SH-SY5Y (cell line): ENCODE results near the gene ANKRD60.

Experiments
- GATA2 ChIP-seq: IDR thresholded peaks from 2 replicates; pipeline ENCODE4 v1.6.1; 2011; ENCODE audit warnings: mild to moderate bottlenecking, low read depth, low read length
- GATA3 ChIP-seq: IDR thresholded peaks from 2 replicates; pipeline ENCODE4 v1.6.1; 2011; ENCODE audit warnings: low read depth, mild to moderate bottlenecking, low read length, moderate library complexity

The ANKRD60 gene

DNA sequence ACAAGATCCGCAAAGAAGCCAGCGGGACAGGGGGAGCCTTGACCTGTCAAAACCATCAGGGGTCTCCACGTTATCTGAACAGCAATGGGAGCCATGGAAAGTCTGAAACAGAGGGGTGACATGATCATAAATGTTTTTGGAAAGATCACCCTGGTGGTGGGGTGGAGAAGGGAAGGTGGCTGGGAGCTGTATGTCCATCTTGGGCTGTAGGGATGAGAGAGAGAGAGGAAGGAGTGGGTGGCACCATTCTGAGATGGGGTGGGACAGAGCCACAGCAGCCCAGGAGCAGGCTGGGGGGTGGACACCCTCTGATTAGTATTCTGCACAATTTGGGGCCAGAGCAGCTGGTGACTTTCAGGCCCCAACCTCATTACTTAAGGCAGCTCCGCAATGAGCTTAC lies 30.1 kb downstream of the ANKRD60 start:
- no peak for TF ChIP-seq GATA2
- TF ChIP-seq GATA3: no peak

DNA sequence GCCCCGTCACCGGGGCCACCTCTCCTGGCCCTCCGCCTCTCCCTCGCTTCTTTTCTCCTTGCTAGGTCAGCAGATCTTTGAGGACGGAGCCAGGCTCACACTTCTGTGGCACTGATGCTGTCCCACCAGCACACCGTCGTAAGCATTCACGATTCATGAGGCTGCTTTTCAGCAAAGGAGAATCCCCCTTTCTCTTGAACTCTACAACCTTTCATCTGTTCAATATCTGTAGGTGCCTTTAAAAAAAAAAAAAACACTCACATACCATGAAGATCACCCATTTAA lies 31.3 kb downstream of the ANKRD60 start:
- no peak for TF ChIP-seq GATA2
- no peak for TF ChIP-seq GATA3

DNA sequence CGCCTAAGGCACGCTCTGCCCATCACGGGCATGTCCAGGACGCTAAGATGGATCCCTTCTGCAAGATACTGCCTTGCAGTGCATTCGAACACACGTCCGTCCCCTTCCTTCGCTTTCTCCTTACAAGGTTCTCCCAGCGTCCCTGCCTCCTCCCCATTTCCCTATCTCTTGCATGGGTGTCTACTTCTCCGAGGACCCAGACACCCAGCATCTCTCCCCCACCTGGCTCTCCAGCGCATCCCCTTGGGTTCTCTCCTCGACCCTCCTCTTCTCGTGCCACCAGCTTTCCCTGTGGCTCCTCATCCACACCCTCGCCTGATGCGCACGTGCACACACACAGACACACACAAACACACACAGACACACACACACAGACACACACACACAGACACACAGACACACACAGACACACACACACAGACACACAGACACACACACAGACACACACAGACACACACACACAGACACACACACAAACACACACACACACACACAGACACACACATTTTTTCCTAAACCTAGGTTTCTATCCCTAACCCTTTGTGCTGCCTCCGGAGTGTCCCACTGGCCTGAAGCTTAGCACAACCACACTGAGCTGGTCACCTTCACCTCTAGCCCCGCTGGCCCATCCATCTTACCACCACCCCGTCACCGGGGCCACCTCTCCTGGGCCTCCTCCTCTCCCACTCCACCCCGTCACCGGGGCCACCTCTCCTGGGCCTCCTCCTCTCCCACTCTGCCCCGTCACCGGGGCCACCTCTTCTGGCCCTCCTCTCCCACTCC lies 31.9 kb downstream of the ANKRD60 start:
- TF ChIP-seq GATA2 (no peak), GATA3 (no peak)

DNA sequence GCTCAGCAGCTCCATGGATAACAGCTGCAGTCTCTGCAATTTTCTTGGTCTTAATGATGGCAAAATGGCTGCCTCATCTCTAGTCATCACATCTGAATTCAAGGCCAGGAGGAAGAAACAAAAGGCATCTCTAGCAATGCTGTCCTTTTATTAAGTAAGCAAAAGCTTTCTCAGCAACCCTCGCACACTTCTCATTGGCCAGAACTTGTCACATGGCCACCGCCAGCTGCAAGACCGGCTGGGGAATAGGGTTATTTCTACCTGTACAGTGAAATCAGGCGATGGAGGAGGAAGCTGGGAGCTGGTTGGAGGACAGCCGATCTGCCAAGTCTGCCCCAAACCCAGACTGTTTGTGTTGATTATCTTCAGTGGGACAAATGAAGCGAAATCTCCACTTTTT lies 33.4 kb downstream of the ANKRD60 start:
- no peak for TF ChIP-seq GATA2
- TF ChIP-seq GATA3: no peak

DNA sequence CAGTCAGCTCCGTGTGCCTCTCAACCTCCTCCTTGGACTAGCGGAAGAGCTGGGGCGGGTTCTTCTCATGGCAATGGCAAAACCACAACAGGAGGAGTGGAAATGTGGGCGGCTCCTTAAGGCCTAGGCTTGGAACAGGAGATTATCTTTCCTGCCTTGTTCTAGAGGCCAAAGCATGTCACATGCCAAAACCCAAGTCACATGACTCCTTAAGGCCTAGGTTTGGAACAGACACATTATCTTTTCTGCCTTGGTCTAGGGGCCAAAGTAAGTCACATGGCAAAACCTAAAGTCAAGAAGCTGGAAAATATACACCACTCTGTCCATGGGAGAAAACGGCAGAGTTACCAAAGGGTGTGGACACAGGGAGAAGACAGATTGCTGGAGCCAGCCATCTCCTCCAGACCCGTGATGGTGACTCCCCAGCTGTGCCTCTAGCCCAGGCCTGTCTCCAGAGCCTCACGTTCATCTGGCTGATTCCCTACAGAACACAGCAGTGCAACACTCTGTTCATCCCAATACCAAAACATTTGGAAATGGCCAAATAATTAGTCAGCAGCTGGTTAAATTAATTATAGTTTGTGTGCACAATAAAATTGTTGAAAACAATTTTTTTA lies 34.2 kb downstream of the ANKRD60 start:
- TF ChIP-seq GATA2: no peak
- no peak for TF ChIP-seq GATA3

DNA sequence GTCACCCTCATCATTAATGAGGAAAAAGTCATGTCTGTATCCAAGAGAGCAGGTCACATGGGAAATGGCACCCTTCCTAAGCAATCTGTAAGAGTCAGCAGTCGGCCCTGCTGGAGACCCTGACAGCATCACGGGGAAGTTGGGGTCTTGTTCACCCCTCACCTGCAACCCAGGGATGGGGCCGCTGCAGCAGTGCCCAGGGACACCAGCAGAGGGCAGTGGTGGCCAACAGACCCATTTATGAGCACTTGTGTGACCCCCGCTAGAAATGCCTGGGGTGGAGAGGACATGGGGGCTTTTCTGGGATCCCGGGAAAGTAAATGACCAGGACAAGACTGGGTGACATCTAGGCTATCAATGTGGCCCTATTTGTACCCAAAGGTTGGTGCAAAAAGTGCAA lies 35.9 kb downstream of the ANKRD60 start:
- TF ChIP-seq GATA2 (no peak), GATA3 (no peak)

DNA sequence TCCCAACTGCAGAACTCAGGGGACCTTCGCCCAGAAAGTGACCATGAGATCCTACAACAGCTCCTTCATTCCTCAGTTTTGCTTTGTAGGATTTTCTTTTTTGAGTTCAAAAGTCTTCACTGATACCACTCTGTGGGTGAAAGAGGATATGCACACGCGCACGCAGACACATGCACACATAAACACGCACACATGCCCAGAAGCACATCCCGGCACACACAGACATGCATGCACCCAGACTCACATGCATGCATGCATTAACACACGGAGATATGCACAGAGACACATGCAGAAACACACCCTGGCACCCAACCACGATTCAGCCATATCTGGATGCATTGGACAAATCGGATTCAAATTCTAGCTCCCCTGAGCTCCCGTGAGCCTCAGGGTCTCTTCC lies 36.4 kb downstream of the ANKRD60 start:
- TF ChIP-seq GATA3 (no peak), GATA2 (no peak)

DNA sequence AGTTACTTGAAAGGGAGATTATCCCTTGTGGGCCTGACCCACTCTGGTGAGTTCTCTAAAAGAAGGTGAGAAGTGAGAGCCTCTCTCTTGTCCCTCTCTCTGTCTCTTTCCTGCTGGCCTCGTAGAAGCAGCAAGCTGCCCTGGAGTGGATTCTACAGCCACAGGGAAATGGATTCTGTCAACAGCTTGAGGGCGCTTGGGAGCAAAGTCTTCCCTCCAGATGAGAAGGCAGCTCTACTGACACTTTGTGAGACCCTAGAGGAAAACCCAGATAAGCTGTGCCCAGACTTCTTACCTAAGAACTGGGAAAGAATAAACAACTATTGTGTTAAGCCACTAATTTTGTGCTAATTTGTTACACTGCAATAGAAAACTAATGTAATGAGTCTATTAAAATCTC lies 39.9 kb downstream of the ANKRD60 start:
- no peak for TF ChIP-seq GATA3

DNA sequence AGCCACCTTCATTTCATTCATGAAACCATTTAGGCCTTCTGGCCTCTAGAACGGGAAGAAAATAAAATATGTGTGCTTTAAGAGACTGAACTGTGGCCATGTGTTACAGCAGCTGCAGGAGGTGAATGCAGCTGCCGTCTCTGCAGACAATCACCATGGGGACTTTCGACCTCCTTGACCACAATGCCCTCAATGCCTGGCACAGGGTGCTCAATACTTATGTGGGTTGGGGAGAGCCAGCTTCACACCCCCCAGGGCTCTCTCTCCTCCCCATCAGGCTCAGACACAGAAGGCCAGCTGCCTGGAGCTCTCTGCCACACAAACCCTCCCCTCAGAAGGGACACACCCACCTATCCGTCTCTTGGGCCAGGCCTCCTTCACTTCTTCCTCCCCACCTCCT lies 43.5 kb downstream of the ANKRD60 start:
- TF ChIP-seq GATA3 (no peak), GATA2 (no peak)

DNA sequence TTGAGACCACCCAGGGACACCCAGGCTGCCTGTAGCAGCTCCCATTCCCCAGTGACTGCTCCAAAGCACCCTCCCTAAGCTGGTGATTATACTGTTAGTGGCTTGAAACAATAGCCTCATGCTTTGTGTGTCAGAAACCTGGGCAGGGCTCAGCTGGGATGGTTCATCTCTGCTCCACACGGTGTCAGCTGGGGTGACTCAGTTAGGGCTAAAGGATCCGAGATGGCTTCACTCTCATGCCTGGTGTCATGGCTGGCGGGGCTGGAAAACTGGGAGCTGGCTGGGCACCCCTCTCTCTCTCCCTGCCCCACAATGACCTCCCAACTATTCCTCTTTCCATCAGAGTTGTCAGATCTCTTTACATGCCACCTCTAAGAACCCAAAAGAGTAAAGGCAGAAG lies 44.4 kb downstream of the ANKRD60 start:
- no peak for TF ChIP-seq GATA2
- TF ChIP-seq GATA3: no peak

DNA sequence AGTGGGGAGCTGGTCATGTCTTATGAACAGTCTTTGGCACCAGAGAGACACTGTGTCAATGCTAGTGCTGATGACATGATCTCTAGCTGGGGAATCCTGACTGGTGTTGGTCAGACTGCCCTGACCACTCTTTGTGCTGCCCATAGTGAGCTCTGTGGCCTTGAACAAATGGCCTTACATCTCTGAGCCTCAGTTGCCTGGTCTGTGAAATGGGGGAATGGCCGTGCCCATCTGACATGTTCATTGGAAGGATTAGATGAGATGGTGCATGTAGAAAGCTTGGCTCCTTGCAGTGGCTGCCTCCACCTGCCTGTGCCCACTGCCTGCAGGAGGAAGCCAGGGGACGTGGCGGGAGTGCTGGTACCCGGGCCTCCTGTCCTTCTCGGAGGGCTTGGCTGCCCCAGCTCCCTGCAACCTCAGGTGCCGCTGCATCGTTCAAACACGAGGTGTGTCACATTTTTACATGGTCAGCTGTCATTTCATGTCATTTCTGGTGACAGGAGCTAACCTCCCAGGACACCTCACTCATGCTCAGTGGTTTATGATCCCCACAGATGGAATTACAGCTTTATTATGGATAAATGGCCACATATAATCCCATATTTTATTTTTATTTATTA lies 45.8 kb downstream of the ANKRD60 start:
- TF ChIP-seq GATA2: no peak
- TF ChIP-seq GATA3: no peak

DNA sequence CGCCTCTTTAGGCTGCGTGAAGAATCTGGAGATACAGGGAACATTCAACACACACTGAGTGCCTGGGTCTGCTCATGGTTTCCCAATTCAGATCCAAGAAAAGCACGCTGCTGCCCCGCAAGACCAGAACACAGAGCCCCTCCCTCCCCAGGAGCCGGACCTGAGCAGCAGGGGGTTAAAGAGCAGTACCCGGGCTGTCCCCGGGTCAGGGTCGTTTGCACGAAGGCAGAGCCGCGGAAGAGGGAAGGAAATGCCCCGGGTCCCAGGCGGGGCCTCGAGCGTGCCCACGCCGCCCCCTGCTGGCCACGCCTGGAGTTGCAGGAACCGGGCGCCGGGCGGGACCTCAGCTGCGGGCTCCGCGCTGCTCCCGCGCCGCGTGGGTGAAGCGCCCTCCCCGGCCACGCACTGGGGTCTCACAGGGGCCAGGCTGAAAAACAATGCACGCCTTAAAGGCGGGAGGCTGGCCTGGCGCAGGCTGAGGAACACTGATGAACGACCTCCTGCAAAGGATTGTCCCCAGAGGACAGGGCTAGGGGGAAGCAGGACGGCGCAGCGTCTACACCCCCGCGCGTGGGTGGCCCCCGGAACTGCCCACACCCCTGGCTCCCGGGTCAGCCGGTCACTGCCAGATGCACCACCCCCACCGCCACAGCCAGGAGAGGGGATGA lies 48.9 kb downstream of the ANKRD60 start:
- TF ChIP-seq GATA3 (no peak), GATA2 (no peak)

DNA sequence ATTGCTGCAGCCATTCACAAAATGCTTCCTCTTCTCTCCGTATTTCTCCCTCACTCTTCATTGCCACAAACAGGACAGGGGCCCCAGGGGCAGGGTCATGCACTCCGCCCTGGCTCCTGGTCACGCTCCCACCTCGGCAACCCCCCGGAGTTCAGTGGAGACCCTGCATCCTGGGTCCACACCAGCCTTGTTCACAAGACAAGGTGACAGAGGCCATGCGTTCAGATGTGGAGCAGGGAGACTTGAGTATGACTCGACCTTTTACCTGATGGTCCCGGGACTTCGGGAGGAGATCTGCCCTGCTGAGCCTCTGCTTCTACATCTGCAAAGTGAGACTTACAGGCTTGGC lies 49.4 kb downstream of the ANKRD60 start:
- TF ChIP-seq GATA3 (no peak), GATA2 (no peak)

DNA sequence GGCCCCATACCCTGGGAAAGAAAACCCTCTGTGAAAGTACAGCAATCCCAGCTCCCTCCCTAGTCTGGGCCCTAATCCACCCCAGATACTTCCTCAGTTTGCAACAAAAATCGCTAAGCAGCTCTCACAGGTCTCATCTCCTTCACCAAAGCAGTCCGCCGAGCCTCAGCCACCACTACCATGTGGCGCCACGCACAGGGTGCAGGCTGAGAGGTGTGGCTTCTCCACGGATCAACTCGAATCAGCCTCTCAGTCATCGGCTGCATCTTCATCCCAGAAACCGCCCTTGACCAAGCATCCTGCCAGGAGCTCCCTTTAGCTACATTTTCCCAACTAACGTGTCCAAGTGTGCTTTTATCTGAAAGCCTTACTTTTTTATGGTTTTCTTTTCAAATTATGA lies 50.7 kb downstream of the ANKRD60 start:
- TF ChIP-seq GATA3: no peak

DNA sequence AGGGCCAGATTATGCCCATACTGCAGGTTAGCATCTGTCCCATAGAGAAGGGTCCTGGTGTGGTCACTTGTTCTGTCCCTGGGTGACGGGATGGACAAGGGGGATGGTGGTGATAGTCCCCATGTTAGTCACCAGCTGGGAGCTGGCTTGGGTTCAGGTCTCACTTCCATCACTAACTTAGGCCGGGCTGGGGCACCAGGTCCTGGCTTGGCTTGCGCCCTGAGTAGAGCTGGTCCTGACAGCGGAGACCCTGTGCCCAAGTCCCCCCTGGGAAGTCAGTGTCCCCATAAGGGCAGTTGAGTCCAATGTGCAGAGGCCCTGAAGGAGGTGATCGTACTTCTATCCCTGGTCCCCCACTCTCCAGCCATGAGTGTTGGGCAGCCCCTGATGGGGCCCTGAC lies 52.6 kb downstream of the ANKRD60 start:
- no peak for TF ChIP-seq GATA3
- TF ChIP-seq GATA2: no peak

DNA sequence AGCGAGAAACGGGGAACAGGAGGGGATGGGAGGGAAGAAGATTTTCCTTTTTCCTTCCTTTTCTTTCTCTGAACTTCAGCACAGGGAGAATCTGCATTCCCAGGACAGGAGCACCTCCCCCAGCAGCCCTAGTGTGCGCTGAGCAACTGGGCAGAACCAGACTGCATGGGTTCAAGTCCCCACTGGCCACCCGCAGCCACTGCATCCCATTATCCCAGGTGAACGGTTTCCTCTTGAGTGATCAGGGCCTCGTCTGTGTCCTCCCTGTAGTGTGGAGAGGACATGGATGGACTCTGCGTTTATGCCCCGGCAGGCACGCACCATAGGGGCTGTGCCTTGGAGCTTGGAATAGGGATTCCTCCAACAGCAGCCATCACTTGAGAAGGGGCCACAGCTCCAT lies 53.0 kb downstream of the ANKRD60 start:
- TF ChIP-seq GATA2 (no peak), GATA3 (no peak)
